Activated CD4-positive, alpha-beta T cell treated with anti-CD3 and anti-CD28 coated beads, Interleukin-2, amount 50 U/mL, for 48 hours (primary cell): ENCODE measurements around the gene RREB1.
"Not testable (repeated sequence)": the region's sequence is repeated elsewhere in the genome, so short reads cannot be mapped to it uniquely, and the experiment has no call there.

Experiments used
- DNase-seq, 2 experiments: peaks; one replicate each; pipeline ENCODE4 v3.0.0-alpha.2; 2020

RREB1 gene

DNA sequence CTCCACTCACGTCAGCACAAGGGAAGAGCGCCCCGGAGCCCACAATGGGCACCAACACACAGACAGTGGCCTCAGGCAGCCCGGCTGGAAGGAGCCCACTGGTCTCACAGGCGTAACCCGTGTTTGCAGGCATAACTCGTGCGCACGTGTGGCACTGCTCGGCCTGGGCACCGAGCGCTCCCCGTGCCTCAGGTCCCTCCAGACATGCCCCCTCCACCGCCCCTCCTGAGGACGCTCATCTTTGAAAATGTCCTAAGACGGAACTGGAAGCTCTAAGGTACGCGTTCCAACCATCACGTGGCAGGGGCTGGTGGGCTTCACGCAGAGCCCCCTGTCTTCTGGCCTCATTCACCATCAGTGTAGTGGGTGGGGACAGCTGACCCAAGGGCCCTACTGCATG is 160.6 kb downstream of the RREB1 start:
- DNase-seq: no peak

- no peak for DNase-seq
These were observed 161.2 kb downstream of the RREB1 start for GRCh38 chr6:7268816-7269555.

DNA sequence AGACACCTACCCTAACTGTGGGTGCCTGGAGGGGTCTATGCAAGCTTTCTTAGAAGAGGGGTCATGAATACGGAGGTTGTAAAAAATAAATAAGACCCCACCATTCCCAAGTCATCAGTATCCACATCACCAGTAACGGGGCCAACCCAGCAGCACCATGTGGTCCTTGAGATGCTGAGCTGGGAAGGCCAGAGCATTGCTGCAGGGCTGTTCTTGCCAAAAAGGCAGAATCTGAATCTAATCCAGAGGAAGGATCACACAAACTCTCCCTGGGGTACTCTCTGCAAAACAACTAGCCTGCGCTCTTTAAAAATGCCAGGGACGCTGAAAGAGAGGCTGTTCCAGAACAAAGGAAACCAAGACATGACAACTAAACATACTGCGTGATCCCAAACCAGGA is 162.1 kb downstream of the RREB1 start:
- no peak for DNase-seq

DNA sequence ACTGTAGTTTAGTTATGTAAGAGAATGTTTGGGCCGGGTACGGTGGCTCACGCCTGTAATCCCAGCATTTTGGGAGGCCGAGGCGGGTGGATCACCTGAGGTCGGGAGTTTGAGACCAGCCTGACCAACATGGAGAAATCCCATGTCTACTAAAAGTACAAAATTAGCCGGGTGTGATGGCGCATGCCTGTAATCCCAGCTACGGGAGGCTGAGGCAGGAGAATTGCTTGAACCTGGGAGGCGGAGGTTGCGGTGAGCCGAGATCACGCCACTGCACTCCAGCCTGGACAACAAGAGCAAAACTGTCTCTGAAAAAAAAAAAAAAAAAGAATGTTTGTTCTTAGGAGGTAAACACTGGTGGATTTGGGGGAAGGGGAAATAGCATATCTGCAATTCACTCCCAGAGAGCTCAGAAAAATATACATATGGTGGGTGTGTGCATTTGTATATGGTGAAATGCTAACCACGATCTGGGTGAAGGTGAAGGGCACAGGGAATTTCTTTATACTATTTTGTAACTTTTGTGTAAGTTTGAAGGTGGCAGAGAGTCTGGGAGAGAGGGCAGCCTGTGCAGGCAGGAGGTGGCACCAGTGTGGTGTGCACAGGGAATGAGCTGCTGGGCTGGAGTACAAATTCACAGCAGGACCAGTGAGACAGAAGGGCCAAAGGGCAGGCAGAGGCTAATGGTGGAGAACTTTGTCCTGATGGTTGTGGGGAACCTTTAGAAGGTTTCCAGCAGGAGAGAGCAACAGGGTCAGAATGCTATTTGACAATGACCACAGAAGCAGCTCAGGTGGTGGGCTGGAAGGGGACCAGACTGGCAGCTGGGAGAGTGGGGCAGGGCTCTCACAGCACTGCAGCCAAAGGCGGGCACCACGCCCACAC is 162.8 kb downstream of the RREB1 start:
- DNase-seq: no peak

- no peak for DNase-seq
These were observed 163.4 kb downstream of the RREB1 start for GRCh38 chr6:7271205-7271534.

DNA sequence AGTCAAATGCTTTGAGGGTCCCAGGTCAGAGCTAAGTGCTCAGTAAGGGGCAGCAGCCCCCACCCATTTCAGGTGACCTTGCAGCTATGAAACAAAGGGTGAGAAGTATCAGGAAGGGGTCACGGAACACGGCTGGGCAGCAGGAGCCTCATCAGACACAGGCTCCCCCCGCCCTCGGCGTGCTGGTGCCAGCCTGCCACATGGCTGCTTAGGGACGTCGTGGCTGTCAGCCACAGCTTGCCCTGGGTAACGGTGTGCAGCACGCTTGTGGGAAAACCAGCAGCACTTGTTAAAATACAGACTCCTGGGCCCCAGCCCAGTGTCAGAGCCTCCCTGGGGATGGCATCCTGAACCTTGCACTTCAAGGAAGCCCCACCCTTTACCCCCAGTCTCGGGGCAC is 165.9 kb downstream of the RREB1 start:
- DNase-seq: no peak

DNA sequence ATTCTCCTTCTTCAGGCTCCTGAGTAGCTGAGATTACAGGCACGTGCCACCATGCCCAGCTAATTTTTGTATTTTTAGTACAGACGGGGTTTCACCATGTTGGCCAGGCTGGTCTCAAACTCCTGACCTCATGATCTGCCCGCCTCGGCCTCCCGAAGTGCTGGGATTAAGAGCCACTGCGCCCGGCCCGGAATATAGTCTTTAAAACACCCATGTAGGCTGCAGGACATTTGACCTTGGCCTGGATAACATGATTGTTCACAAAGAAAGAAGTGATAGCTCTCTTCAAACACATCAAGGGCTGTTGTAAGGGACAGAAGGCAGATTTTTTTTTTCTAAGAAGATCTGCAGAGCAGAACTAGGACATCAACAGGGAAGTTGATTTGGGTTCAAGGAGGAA is 166.8 kb downstream of the RREB1 start:
- not testable (repeated sequence) for DNase-seq

DNA sequence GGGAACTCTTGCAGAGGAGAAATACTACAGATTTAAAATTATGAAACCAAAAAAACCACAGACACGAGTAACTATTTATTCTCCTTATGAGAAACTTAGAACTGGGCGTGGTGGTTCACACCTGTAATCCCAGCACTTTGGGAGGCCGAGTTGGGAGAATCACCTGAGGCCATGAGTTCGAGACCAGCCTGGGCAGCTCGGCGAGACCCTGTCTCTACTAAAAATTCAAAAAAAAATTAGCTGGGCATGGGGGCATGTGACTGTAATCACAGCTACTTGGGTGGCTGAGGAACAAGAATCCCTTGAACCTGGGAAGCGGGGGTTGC is 168.4 kb downstream of the RREB1 start:
- no peak for DNase-seq

DNA sequence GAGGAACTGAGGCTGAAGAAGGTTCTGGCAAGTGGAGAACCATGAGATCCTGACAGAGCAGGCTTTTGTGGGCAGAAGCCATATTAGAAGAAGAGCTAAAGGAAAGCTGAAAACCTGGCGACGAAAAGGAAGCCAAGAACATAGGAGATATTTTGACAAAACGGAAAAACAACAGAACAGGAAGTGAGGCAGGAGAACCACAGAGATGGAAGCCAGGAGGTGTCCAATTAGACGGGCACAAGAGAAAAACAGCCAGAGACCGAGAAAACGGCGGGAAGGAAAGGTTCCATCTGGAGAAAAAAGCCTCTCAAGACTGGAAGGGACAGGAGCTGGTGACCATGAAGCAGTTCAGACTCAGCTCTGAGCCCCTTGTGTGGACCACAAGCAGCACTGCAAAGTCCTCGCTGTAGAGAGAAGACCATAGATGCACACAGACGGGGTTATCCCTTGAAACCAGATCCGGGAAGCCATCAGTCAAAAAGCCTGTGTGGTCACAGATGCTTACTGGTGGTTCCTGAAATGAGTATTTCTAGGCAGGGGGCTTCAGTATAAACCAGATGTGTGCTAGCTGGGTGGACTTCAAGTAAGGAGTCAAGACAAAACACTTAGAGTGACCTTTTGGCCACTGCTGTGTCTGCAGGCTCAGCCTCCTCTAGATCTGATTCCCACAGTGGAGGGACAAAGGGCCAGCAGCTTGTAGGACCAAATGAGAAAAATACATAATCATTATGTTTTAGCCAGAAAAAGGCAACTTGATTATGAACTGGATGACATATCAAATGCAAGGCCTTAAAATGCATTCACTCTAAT is 174.5 kb downstream of the RREB1 start:
- peak in 1 of 2 experiments; percentile 10 for DNase-seq

DNA sequence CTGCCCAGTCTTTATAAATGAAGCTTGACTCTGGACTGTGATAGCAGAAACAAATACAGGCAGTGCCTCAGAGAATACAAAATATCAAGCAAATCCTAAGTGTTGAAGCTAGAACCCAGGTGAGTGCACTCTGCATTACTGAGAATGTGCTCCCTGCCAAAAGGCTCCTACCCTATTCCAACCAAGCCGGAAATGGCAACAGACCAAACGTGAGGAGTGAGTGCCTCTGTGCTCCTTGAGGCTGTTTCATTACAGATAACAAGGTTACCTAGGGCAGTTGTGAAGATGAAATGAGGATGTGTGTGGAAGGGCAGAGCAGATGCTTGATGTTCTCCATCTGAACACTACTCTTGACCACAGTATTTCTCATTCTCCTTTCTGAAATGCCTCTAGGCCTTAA is 175.9 kb downstream of the RREB1 start:
- DNase-seq: no peak

DNA sequence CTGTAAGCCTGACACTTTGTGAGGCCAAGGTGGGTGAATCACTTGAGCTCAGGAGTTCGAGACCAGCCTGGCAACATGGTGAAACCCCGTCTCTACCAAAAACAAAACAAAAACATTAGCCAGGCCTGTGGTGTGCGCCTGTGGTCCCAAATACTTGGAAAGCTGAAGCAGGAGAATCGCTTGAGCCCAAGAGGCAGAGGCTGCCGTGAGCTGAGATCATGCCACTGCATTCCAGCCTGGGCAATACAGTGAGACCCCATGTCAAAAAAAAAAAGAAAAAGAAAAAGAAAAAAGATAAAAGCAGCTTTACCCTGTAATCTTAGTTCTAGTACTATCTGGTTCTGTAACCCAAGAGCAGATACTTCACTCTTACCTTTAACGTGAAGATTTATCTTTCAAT is 177.7 kb downstream of the RREB1 start:
- DNase-seq: no peak

- no peak for DNase-seq
These were observed 182.3 kb downstream of the RREB1 start for GRCh38 chr6:7290079-7290478.

- no peak for DNase-seq
These were observed 185.0 kb downstream of the RREB1 start for GRCh38 chr6:7292596-7293255.

DNA sequence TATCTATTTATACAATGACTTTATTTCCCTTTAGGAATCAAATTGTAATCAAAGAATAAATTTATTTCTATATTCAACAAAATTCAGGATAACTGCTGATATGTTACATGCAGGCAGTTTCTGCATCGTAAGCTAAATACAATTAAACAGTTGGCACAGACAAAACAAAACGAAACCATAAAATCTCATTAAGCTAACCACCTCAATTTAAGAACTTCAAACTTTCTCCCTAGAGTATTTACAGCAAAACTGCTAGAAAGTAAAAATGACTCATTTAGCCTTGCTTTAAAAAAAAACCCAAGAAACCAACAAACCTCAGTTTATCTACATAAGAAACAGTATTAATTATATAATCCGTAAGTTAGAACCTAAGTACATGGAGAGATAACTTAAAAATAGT is 188.2 kb downstream of the RREB1 start:
- DNase-seq: no peak

DNA sequence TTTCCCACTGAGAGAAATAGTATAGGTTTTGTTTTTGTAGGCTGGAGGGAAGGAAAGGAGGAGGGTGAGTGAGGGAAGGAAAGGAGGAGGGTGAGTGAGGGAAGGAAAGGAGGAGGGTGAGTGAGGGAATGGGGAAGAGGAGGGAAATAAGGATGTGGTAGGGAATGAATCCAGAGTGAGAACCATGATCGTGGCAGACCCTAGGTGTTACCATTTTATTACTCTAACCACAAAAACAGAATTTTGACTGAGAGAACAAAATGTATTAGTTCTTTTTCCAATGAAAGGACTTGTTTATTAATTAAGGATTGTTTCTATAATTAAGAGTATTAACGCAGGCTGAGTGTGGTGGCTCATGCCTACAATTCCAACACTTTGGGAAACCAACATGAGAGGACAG is 188.8 kb downstream of the RREB1 start:
- no peak for DNase-seq

DNA sequence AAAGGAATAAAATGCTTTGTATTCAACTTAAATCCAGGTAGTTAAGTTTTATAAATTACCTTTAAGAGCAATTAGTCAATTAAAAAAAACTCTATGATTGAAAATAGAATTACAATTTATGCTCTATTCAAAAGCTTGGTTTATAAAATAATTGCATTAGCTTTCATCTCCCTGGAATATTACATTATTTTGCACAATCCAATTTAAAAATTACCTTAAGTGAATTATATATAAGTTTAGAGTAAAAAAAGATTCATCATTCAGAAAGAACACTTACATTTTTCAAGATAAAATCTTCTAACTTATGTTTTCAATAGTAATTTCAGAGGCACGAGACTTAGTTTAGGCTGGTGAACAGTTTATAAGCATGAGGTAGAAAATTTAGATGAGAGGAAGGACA is 190.4 kb downstream of the RREB1 start:
- DNase-seq: no peak

- DNase-seq: no peak
These were observed 193.2 kb downstream of the RREB1 start for GRCh38 chr6:7300926-7301325.
